ENCODE measurements around the gene GLB1L2.
"Not testable (repeated sequence)": the region's sequence is repeated elsewhere in the genome, so short reads cannot be mapped to it uniquely, and the experiment has no call there.

Gene GLB1L2

DNA sequence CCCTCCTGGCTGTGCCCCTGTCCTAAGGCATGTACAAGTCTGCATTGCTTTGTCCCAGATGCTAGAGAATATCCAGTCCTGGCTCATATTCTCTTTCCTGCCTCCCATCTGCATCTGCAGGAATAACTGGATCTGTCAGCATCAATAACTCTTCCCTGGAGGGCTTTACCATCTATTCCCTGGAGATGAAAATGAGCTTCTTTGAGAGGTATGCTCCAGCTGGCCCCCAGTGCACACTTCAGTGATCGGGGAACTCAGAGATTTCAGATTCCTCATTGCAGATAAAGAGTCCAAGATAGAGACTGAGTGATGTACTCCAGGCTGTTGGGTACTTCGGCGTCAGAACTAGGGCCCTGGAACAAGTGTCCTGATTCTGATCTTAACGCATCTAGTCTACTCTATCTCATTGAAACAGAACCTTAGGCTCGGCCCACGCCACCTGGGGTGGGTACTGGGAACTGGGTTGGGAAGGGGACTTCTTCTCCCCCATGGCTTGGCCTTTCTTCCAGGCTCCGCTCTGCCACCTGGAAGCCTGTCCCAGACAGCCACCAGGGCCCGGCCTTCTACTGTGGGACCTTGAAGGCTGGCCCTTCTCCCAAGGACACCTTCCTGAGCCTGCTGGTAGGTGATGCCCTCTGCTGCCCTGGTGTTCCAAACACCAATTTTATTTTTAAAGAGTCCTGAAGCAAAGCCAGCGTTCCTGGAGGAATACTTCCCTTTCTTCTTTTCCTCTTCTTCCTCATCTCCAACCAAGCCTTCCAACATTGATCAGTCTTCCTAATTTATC lies 17.8 kb upstream of the GLB1L2 start:
- H3F3A ChIP-seq (ENCODE audit: low read depth) = no peaks in the 10 kb centered on the region
- no peaks in the 10 kb centered on the region for H4K20me1 ChIP-seq (ENCODE audit: insufficient read depth, low read length, poor library complexity, severe bottlenecking)
- TF ChIP-seq EZH2phosphoT487 (IDR thresholded peaks at IDR 0.05; ENCODE audit: borderline replicate concordance) = no peak
- TF ChIP-seq, protein P1, sequence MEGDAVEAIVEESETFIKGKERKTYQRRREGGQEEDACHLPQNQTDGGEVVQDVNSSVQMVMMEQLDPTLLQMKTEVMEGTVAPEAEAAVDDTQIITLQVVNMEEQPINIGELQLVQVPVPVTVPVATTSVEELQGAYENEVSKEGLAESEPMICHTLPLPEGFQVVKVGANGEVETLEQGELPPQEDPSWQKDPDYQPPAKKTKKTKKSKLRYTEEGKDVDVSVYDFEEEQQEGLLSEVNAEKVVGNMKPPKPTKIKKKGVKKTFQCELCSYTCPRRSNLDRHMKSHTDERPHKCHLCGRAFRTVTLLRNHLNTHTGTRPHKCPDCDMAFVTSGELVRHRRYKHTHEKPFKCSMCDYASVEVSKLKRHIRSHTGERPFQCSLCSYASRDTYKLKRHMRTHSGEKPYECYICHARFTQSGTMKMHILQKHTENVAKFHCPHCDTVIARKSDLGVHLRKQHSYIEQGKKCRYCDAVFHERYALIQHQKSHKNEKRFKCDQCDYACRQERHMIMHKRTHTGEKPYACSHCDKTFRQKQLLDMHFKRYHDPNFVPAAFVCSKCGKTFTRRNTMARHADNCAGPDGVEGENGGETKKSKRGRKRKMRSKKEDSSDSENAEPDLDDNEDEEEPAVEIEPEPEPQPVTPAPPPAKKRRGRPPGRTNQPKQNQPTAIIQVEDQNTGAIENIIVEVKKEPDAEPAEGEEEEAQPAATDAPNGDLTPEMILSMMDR (conservative IDR thresholded peaks at IDR 0.05; ENCODE audit: low read length) = no peak
- H2AFZ ChIP-seq (ENCODE audit: low read length) = no peak overlapping the region
- no peak overlapping the region for H3K4me3 ChIP-seq (ENCODE audit: low read length, poor library complexity, severe bottlenecking)
- no peaks in the 10 kb centered on the region for H3K27me3 ChIP-seq (ENCODE audit: insufficient read depth, low read length, poor library complexity, severe bottlenecking)
- H3K9me2 ChIP-seq (replicated peaks; ENCODE audit: low read depth, low read length) = no peaks in the 10 kb centered on the region
- no peaks in the 10 kb centered on the region for H3K36me3 ChIP-seq (ENCODE audit: insufficient read depth, low read length)
- no peak overlapping the region for H3K9ac ChIP-seq (ENCODE audit: low read depth, low read length, poor library complexity, severe bottlenecking)
- no peaks in the 10 kb centered on the region for H3K79me2 ChIP-seq (ENCODE audit: insufficient read depth, low read length)
- peaks cover 8% of the 10 kb centered on the region; the same call in 1 of the 2 replicates for H3K9me3 ChIP-seq (ENCODE audit: insufficient read depth, low read depth, low read length)
- H3K4me2 ChIP-seq (ENCODE audit: low read depth, low read length, poor library complexity, severe bottlenecking) = no peak overlapping the region
- H3K4me1 ChIP-seq (ENCODE audit: insufficient read depth, low read length, poor library complexity, severe bottlenecking) = no peaks in the 10 kb centered on the region

DNA sequence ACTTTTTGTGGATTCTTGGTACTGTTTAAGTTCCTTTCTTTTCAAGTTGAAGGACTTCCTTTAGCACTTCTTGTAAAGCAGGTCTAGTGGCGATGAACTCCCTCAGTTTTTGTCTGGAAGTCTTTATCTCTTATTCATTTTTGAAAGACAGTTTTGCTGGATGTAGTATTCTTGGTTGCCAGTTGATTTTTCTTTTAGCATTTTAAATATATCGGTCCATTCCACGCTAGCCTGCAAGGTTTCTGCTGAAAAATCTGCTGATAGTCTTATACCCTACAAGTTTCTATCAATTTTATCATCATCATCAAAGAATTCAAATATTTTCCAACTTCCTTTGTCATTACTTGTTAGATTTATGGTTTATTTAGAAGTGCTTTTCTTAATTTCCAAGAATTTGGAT lies 14.7 kb upstream of the GLB1L2 start:
- Histone ChIP-seq H3K4me2 (ENCODE audit: low read depth, low read length, poor library complexity, severe bottlenecking) (no peak overlapping the region), H3K79me2 (ENCODE audit: insufficient read depth, low read length) (no peaks in the 10 kb centered on the region), H3K9ac (ENCODE audit: low read depth, low read length, poor library complexity, severe bottlenecking) (no peak overlapping the region), H3K27me3 (ENCODE audit: insufficient read depth, low read length, poor library complexity, severe bottlenecking) (no peaks in the 10 kb centered on the region), H3K9me2 (replicated peaks; ENCODE audit: low read depth, low read length) (no peaks in the 10 kb centered on the region), H4K20me1 (ENCODE audit: insufficient read depth, low read length, poor library complexity, severe bottlenecking) (no peaks in the 10 kb centered on the region), H3K4me3 (ENCODE audit: low read length, poor library complexity, severe bottlenecking) (no peak overlapping the region), H3K4me1 (ENCODE audit: insufficient read depth, low read length, poor library complexity, severe bottlenecking) (no peaks in the 10 kb centered on the region), H2AFZ (ENCODE audit: low read length) (no peak overlapping the region), H3F3A (ENCODE audit: low read depth) (no peaks in the 10 kb centered on the region), H3K36me3 (ENCODE audit: insufficient read depth, low read length) (no peaks in the 10 kb centered on the region), H3K9me3 (ENCODE audit: insufficient read depth, low read depth, low read length) (peaks cover 16% of the 10 kb centered on the region; the same call in 1 of the 2 replicates)
- TF ChIP-seq, protein P1 (conservative IDR thresholded peaks at IDR 0.05; ENCODE audit: low read length) = no peak
- TF ChIP-seq EZH2phosphoT487 (IDR thresholded peaks at IDR 0.05; ENCODE audit: borderline replicate concordance) = no peak

DNA sequence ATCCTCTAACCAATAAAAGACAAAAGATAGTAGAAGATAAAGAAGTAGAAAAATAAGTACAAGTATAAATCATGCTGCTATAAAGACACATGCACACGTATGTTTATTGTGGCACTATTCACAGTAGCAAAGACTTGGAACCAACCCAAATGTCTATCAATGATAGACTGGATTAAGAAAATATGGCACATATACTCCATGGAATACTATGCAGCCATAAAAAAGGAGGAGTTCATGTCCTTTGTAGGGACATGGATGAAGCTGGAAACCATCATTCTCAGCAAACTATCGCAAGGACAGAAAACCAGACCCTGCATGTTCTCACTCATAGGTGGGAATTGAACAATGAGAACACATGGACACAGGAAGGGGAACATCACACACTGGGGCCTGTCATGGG lies 10.4 kb upstream of the GLB1L2 start:
- H3K36me3 ChIP-seq (ENCODE audit: insufficient read depth, low read length); H3K79me2 ChIP-seq (ENCODE audit: insufficient read depth, low read length); H3K4me3 ChIP-seq (ENCODE audit: low read length, poor library complexity, severe bottlenecking); H4K20me1 ChIP-seq (ENCODE audit: insufficient read depth, low read length, poor library complexity, severe bottlenecking); H3K4me1 ChIP-seq (ENCODE audit: insufficient read depth, low read length, poor library complexity, severe bottlenecking); H2AFZ ChIP-seq (ENCODE audit: low read length); H3F3A ChIP-seq (ENCODE audit: low read depth); H3K4me2 ChIP-seq (ENCODE audit: low read depth, low read length, poor library complexity, severe bottlenecking); H3K9me2 ChIP-seq (replicated peaks; ENCODE audit: low read depth, low read length); H3K27me3 ChIP-seq (ENCODE audit: insufficient read depth, low read length, poor library complexity, severe bottlenecking); H3K9ac ChIP-seq (ENCODE audit: low read depth, low read length, poor library complexity, severe bottlenecking): not testable (repeated sequence)
- peaks cover 18% of the 10 kb centered on the region; the same call in 1 of the 2 replicates for H3K9me3 ChIP-seq (ENCODE audit: insufficient read depth, low read depth, low read length)

DNA sequence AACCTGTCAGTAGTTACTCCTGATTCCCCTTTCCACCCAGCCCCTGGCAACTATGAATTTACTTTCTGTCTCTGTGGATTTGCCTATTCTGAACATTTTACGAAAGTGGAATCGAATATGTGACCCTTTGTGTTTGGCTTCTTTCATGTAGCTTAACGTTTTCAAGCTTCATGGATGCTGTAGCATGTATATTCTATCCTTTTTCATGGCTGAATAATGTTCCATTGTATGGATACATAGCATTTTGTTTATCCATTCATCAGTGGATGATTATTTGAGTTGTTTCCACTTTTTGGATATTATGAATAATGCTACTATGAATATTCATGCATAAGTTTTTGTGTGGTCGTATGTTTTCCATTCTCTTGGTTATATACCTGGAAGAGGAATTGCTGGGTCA lies 9.2 kb upstream of the GLB1L2 start:
- no peak for TF ChIP-seq EZH2phosphoT487 (IDR thresholded peaks at IDR 0.05; ENCODE audit: borderline replicate concordance)
- TF ChIP-seq, protein P1 (conservative IDR thresholded peaks at IDR 0.05; ENCODE audit: low read length) = no peak
- no peak overlapping the region for H3K4me2 ChIP-seq (ENCODE audit: low read depth, low read length, poor library complexity, severe bottlenecking)
- no peak overlapping the region for H2AFZ ChIP-seq (ENCODE audit: low read length)
- no peaks in the 10 kb centered on the region for H3K79me2 ChIP-seq (ENCODE audit: insufficient read depth, low read length)
- H3K4me3 ChIP-seq (ENCODE audit: low read length, poor library complexity, severe bottlenecking) = no peak overlapping the region
- no peaks in the 10 kb centered on the region for H4K20me1 ChIP-seq (ENCODE audit: insufficient read depth, low read length, poor library complexity, severe bottlenecking)
- H3K9me3 ChIP-seq (ENCODE audit: insufficient read depth, low read depth, low read length) = peaks cover 18% of the 10 kb centered on the region; the same call in 1 of the 2 replicates
- no peaks in the 10 kb centered on the region for H3K27me3 ChIP-seq (ENCODE audit: insufficient read depth, low read length, poor library complexity, severe bottlenecking)
- no peaks in the 10 kb centered on the region for H3F3A ChIP-seq (ENCODE audit: low read depth)
- H3K4me1 ChIP-seq (ENCODE audit: insufficient read depth, low read length, poor library complexity, severe bottlenecking) = no peaks in the 10 kb centered on the region
- H3K9me2 ChIP-seq (replicated peaks; ENCODE audit: low read depth, low read length) = no peaks in the 10 kb centered on the region
- no peak overlapping the region for H3K9ac ChIP-seq (ENCODE audit: low read depth, low read length, poor library complexity, severe bottlenecking)
- H3K36me3 ChIP-seq (ENCODE audit: insufficient read depth, low read length) = no peaks in the 10 kb centered on the region
